Activated naive CD4-positive, alpha-beta T cell treated with anti-CD3 and anti-CD28 coated beads, Interleukin-2, amount 50 U/mL, for 24 hours (primary cell): ENCODE data around the gene NFIL3.
A peak's percentile ranks its signal among the peaks of the same experiment; 100 is the strongest.
"Not testable (repeated sequence)": the region's sequence is repeated elsewhere in the genome, so short reads cannot be mapped to it uniquely, and the experiment has no call there.

ENCODE experiments used
- H3K27ac Mint-ChIP-seq: one replicate; pipeline ENCODE4 v1.8.0; 2021; ENCODE audit warnings: mild to moderate bottlenecking, mixed read lengths
- H3K27me3 Mint-ChIP-seq: one replicate; pipeline ENCODE4 v1.8.0; 2021; ENCODE audit warnings: mixed read lengths
- H3K36me3 Mint-ChIP-seq: one replicate; pipeline ENCODE4 v1.8.0; 2021; ENCODE audit warnings: mixed read lengths
- H3K4me1 Mint-ChIP-seq: one replicate; pipeline ENCODE4 v1.8.0; 2021; ENCODE audit warnings: mixed read lengths
- H3K4me3 Mint-ChIP-seq: one replicate; pipeline ENCODE4 v1.8.0; 2021; ENCODE audit warnings: mild to moderate bottlenecking, mixed read lengths
- H3K9me3 Mint-ChIP-seq: one replicate; pipeline ENCODE4 v1.8.0; 2021; ENCODE audit warnings: mixed read lengths

Gene NFIL3, protein sequence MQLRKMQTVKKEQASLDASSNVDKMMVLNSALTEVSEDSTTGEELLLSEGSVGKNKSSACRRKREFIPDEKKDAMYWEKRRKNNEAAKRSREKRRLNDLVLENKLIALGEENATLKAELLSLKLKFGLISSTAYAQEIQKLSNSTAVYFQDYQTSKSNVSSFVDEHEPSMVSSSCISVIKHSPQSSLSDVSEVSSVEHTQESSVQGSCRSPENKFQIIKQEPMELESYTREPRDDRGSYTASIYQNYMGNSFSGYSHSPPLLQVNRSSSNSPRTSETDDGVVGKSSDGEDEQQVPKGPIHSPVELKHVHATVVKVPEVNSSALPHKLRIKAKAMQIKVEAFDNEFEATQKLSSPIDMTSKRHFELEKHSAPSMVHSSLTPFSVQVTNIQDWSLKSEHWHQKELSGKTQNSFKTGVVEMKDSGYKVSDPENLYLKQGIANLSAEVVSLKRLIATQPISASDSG

DNA sequence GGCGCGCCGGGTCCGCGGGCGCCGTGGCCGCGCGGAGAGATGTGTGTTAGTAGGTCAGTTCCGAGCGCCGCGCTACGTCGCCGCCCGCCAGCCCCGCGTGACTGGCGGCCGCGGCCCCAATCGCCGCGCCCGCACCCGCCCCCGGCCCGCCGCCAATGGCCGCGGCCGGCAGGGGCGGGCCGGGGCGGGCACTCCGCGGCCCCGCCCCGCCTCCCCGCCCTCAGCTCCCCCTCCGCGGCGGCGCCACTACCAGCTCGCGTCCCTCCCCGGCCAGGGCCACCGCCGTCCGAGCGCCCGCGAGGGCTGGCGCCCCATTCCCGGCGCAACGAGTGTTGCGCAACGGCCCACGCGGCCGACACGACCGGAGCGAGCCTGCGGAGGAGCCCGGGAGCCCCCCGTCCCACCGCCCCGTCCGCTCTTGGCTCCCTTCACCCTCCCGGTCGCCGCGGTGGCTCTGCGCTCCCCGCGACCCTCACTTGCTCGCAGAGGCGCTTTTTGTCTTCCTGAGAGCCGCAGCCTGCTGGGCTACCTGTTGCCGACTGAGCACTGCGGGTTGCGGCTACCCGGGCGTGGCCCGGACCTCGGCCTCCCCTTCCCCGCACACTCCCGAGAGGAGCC is at the start of gene NFIL3:
NFIL3 (minus strand) TSS at position 48 of the 618 bp plus-strand sequence. CDS start 13,098 bp downstream, outside the sequence.
- H3K27me3 Mint-ChIP-seq, result peaks cover 14% of the 10 kb centered on the region
- peak within 1 kb of the TSS; percentile 71 for H3K27ac Mint-ChIP-seq
- no peaks in the 10 kb centered on the region for H3K9me3 Mint-ChIP-seq
- peak within 1 kb of the TSS; percentile 95 for H3K4me3 Mint-ChIP-seq
- peaks cover 50% of the 10 kb centered on the region for H3K4me1 Mint-ChIP-seq
- peaks cover 3% of the 10 kb centered on the region for H3K36me3 Mint-ChIP-seq

DNA sequence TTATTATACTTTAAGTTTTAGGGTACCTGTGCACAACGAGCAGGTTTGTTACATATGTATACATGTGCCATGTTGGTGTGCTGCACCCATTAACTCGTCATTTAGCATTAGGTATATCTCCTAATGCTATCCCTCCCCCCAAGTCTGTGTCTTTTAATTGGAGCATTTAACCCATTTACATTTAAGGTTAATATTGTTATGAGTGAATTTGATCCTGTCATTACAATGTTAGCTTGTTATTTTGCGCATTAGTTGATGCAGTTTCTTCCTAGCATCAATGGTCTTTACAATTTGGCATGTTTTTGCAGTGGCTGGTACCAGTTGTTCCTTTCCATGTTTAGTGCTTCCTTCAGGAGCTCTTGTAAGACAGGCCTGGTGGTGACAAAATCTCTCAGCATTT is 47.9 kb upstream of the NFIL3 start:
- not testable (repeated sequence) for H3K9me3 Mint-ChIP-seq, H3K4me1 Mint-ChIP-seq, H3K4me3 Mint-ChIP-seq, H3K36me3 Mint-ChIP-seq, H3K27ac Mint-ChIP-seq
- peaks cover 13% of the 10 kb centered on the region for H3K27me3 Mint-ChIP-seq

DNA sequence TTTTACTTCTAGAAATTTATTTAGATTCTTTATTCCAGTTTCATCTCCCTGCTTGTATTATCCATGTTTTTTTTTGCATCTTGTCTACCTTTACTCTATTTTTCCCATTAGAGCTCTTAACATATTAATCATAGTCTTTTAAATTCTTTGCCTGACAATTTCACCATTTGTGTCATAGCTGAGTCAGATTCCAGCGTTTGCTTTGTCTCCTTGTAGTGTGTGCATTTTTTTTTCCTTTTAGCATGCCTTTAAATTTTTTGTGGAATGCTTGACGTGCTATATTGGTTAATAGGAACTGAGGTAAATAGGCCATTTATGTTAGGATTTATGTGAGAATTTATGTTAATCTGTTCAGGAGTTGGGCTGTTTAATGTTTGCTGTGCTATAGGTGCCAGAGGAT is 41.8 kb upstream of the NFIL3 start:
- peaks cover 3% of the 10 kb centered on the region for H3K36me3 Mint-ChIP-seq
- no peak overlapping the region for H3K27ac Mint-ChIP-seq
- no peak overlapping the region for H3K4me3 Mint-ChIP-seq
- peaks cover 28% of the 10 kb centered on the region for H3K27me3 Mint-ChIP-seq
- no peaks in the 10 kb centered on the region for H3K4me1 Mint-ChIP-seq
- H3K9me3 Mint-ChIP-seq, result peaks cover 30% of the 10 kb centered on the region

DNA sequence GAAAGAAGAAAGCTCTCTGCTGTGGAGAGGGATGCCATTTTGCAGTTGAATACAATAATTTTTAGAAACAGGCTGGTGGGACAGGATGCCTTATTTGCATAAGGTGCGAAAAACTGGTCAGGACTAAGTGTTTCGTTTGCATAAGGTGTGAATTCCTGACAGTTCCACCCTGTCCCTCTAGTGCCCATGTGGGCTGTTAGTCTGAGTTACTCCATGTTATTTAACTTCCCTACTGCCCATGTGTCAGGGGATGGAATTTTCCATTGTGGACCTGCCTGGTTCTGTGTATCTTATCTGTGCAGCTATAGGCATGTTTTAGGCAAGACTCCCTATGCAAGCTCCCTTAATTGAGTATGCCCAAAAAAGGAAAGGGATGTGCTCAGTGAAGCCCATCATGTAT is 35.3 kb upstream of the NFIL3 start:
- Mint-ChIP-seq H3K9me3 (peaks cover 4% of the 10 kb centered on the region), H3K4me3 (no peak overlapping the region), H3K36me3 (no peaks in the 10 kb centered on the region), H3K27me3 (peaks cover 16% of the 10 kb centered on the region), H3K27ac (no peak overlapping the region), H3K4me1 (no peaks in the 10 kb centered on the region)

DNA sequence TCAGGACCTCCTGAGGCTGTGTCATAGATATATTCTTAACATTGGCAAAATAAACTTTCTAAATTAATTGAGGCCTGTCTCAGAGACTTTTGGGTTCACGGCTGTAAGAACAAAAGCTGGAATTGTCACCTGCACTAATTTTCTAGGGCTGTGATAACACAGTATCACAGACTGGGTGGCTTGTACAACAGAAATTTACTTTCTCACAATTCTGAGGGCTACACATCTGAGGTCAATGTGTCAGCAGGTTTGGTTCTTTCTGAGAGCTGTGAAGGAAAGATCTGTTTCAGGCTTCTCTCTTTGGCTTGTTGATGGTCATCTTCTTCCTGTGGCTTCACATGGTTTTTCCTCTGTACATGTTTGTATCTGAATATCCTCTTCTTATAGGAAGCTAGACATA is 29.2 kb upstream of the NFIL3 start:
- no peaks in the 10 kb centered on the region for H3K36me3 Mint-ChIP-seq
- no peaks in the 10 kb centered on the region for H3K4me1 Mint-ChIP-seq
- no peaks in the 10 kb centered on the region for H3K9me3 Mint-ChIP-seq
- no peak overlapping the region for H3K4me3 Mint-ChIP-seq
- no peak overlapping the region for H3K27ac Mint-ChIP-seq
- peaks cover 10% of the 10 kb centered on the region for H3K27me3 Mint-ChIP-seq

DNA sequence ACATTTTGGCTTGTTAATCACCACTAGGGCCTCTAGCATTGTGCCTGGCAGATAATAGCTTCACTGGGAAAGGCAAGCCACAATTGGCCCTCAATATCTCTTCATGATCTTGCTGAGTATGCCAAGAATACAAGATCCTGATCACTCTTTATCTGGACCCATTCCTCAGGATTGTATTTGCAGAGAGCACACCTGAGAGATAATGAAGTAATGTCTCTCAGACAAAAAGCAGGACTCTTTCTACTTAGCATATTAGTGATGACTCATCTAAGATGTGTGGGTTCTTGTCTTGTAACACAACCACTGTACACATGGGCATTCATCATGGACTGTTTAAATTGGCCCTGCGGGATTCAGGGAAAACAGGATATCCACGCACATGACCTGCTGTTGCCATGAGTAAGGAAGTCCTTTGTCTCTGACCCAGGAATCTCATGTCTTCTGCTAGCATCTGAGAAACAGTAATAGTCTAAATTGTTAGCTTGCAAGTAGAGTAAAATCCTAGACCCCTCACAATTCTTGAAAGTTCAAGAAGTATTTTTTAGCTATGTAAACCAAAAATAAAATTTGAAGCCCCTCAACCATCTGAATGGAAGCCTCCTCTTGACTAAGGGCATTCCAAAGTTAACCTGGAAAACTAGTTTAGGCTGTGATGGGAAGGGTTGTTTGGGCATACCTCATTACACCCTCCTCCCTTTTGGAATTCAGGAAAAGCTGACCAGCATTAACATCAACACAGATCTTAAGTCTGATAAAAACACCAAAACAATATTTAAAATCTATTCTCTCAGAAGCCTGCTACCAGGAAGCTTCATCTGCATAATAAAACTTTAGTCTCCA is 28.0 kb upstream of the NFIL3 start:
- Mint-ChIP-seq H3K9me3 (no peaks in the 10 kb centered on the region), H3K4me3 (no peak overlapping the region), H3K27me3 (peaks cover 8% of the 10 kb centered on the region), H3K4me1 (no peaks in the 10 kb centered on the region), H3K27ac (no peak overlapping the region), H3K36me3 (no peaks in the 10 kb centered on the region)

DNA sequence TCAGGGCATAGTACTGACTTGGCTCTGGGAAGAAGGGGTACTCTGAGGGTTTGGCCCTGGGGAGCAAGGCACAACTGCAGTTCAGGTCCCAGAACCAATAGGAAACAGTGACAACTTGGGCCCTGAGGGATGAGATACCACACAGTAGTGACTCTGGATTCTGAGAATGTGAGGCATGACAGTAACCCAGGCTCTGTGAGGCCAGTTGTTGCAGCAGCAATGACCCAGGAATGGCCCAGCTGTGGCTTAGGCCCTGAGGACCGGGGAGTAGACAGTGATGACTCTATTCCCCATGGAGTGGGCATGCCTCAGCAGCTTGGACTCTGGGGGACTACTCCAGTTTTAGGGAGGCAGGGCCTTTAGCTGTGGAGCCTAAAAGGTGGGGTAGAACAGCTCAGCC is 21.5 kb upstream of the NFIL3 start:
- H3K4me3 Mint-ChIP-seq, result no peak overlapping the region
- H3K27me3 Mint-ChIP-seq, result peaks cover 20% of the 10 kb centered on the region
- peaks cover 2% of the 10 kb centered on the region for H3K36me3 Mint-ChIP-seq
- H3K4me1 Mint-ChIP-seq, result no peaks in the 10 kb centered on the region
- no peak overlapping the region for H3K27ac Mint-ChIP-seq
- peaks cover 8% of the 10 kb centered on the region for H3K9me3 Mint-ChIP-seq

DNA sequence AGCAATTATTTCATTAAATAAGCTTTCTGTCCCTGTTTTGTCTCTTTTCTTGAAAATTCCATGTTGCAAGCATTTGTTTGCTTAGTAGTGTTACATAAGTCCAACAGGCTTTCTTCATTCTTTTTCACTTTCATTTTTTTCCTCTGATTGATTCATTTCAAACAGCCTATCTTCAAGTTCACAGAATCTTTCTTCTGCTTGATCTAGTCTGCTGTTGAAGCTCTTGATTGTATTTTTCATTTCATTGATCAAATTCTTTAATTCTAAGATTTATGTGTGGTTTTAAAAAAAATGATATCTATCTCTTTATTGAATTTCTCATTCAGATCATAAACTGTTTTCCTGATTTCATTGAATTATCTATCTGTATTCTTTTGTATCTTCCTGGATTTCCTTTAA is 20.4 kb upstream of the NFIL3 start:
- H3K36me3 Mint-ChIP-seq, result peaks cover 2% of the 10 kb centered on the region
- H3K9me3 Mint-ChIP-seq, result peaks cover 8% of the 10 kb centered on the region
- no peak overlapping the region for H3K27ac Mint-ChIP-seq
- H3K4me3 Mint-ChIP-seq, result no peak overlapping the region
- H3K4me1 Mint-ChIP-seq, result no peaks in the 10 kb centered on the region
- H3K27me3 Mint-ChIP-seq, result peaks cover 23% of the 10 kb centered on the region

DNA sequence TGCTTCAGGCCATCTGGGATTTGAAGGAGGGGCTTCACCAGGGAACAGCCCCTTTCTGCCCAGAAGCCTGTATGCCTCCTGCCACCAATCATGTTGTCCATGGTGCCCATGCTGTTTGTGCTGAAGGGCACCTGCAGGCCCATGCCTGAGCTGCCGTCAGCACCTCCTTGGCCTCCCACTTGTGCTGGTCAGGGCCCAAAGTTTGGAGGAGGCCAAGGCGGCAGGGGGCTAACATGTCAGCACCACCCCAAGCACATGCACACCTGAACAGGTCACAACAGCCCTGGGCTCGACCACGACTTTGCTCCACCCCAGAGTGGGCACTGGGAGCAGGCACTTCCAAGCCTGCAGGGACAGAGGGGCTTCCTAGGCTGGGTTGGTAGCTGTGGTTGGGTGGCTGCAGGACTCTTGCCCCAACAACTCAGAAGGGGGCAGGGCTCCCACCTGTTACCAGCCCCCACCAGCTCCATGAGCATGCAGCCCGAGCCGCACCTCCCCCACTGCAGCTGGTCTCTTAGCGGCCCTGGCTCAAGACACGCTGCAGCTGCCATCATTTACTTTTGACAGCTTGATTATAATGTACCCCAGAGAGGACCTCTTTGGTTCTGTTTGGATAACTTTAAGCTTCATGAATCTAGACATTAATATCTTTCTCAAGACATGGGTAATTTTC is 19.8 kb upstream of the NFIL3 start:
- Mint-ChIP-seq H3K27me3 (peaks cover 23% of the 10 kb centered on the region), H3K36me3 (peaks cover 2% of the 10 kb centered on the region), H3K4me1 (no peaks in the 10 kb centered on the region), H3K27ac (no peak overlapping the region), H3K9me3 (peaks cover 8% of the 10 kb centered on the region), H3K4me3 (no peak overlapping the region)

DNA sequence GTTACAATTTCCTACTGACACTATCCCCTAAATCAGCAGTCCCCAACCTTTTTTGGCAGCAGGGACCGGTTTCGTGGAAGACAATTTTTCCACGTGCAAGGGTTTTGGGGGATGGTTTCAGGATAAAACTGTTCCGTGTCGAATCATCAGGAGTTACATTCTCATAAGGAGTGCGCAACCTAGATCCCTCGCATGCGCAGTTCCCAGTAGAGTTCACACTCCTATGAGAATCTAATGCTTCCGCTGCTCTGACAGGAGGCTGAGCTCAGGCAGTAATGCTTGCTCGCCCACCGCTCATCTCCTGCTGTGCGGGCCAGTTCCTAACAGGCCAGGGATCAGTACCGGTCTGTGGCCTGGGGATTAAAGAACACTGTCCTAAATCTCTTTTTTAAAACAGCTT is 13.2 kb upstream of the NFIL3 start:
- Mint-ChIP-seq H3K36me3 (no peaks in the 10 kb centered on the region), H3K27me3 (peaks cover 19% of the 10 kb centered on the region), H3K4me1 (no peaks in the 10 kb centered on the region), H3K27ac (no peak overlapping the region), H3K4me3 (no peak overlapping the region), H3K9me3 (no peaks in the 10 kb centered on the region)

DNA sequence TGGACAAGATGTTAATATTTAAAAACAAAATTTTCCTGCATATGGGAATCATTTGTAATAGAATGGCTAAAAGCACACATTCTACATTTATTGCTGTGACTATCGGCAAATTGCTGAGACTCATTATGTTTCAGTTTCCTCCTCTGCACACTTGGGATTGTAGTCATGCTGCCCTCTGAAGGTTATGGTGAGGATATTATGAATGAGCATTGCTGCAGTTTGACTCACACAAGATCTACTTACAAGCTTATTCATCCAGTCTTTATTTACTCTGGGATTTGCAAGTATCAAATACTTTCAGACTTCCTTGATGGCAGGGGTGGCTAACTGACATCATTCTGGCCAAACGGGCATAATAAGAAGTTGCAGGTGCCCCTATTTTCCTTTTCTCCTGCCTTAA is 9.5 kb upstream of the NFIL3 start:
- no peak overlapping the region for H3K27ac Mint-ChIP-seq
- no peaks in the 10 kb centered on the region for H3K4me1 Mint-ChIP-seq
- no peak overlapping the region for H3K4me3 Mint-ChIP-seq
- peaks cover 10% of the 10 kb centered on the region for H3K27me3 Mint-ChIP-seq
- no peaks in the 10 kb centered on the region for H3K9me3 Mint-ChIP-seq
- H3K36me3 Mint-ChIP-seq, result no peaks in the 10 kb centered on the region

DNA sequence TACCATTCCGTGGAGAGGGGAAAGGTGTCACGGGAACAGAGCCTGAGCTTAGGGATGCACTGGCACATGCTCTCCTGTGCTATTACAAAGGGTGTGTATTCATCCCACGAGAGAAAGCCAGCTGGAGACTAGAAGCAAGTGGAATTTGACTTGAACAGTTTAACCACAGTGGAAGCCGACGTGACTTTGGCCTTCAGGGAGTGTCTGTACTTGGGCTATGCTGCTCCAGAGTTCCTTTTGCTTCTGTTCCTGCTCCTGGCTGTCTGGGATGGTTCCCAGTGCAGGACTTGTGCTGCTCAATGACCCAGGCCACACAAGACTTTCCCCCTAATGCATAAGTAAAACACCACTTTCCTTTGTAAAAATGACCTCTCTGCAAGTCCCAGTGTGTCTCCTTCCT is 7.9 kb upstream of the NFIL3 start:
- Mint-ChIP-seq H3K4me3 (no peak overlapping the region), H3K27ac (no peak overlapping the region), H3K4me1 (no peaks in the 10 kb centered on the region), H3K36me3 (no peaks in the 10 kb centered on the region), H3K9me3 (no peaks in the 10 kb centered on the region), H3K27me3 (peaks cover 6% of the 10 kb centered on the region)

DNA sequence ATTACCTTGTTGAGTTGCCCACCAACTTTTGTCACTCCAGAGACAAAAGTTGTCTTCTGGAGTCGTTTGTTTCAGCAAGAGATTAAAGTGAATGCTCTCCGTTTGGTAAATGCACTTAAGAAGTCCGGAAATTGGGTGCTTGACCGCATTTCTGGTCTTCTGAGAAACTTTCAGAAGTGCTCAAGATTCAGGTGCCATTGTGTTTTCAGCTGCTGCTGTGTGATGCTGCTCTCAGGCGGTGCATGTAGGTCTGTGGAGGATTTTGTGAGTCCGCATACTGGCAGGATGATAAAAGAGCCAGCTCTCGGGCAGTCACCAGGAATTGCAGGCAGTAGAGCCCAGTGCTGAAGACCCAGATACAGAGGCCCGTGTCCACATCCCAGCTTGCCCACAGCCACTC is 5.9 kb upstream of the NFIL3 start:
- no peak overlapping the region for H3K4me3 Mint-ChIP-seq
- H3K27ac Mint-ChIP-seq, result no peak overlapping the region
- H3K36me3 Mint-ChIP-seq, result no peaks in the 10 kb centered on the region
- H3K4me1 Mint-ChIP-seq, result peaks cover 19% of the 10 kb centered on the region
- peaks cover 3% of the 10 kb centered on the region for H3K27me3 Mint-ChIP-seq
- no peaks in the 10 kb centered on the region for H3K9me3 Mint-ChIP-seq

DNA sequence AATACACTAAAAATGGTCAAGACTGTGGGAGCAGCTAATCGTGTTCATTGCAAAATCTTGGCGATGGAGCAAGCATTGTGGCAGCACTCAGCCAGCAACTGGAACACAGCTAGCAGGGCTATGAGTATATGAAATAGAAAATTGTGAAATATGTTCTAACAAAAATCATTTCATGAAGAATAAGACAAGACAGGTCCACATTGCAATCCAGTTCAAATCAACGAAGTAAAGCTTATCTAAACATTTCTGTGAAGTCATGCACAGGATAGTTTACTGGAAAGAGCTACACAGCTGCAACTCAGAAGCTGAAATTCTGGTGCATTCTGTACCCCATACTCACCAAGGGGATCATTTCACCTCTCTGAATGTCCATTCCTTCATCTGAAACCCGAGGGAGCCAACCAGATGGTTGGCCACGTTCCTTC is 5.3 kb upstream of the NFIL3 start:
- peaks cover 3% of the 10 kb centered on the region for H3K27me3 Mint-ChIP-seq
- H3K9me3 Mint-ChIP-seq, result no peaks in the 10 kb centered on the region
- no peaks in the 10 kb centered on the region for H3K36me3 Mint-ChIP-seq
- H3K4me1 Mint-ChIP-seq, result peaks cover 20% of the 10 kb centered on the region
- no peak overlapping the region for H3K4me3 Mint-ChIP-seq
- no peak overlapping the region for H3K27ac Mint-ChIP-seq

DNA sequence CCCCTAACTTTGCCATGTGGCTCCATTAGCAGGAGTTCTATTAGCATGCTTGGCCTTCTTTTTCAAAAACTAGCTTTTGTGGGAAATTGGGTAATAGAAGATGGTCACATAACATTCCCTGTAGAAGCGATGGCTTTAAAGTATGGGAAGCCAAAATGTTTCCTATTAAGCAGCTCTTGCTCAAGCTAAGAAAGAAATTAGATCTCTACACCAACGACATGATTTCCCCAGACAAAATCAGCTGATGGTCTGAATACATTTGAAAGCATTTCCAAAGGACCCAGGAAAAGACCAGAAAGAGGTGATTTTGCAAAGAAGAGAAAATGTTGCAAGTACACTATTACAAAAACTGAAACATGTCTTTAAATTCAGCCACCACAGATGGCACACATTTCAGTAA is 4.8 kb upstream of the NFIL3 start:
- H3K36me3 Mint-ChIP-seq, result no peaks in the 10 kb centered on the region
- H3K4me1 Mint-ChIP-seq, result peaks cover 20% of the 10 kb centered on the region
- H3K27me3 Mint-ChIP-seq, result peaks cover 3% of the 10 kb centered on the region
- no peak overlapping the region for H3K27ac Mint-ChIP-seq
- no peaks in the 10 kb centered on the region for H3K9me3 Mint-ChIP-seq
- H3K4me3 Mint-ChIP-seq, result no peak overlapping the region
